GM23248 (cell line): ENCODE measurements around the gene IGF2BP2. TPM values are rescaled to one million over a fixed set of nuclear protein-coding genes. Genes with fewer than 3 reads are reported as not detected.
A peak's percentile ranks its signal among the peaks of the same experiment; 100 is the strongest.

Experiments used
- DNase-seq: peaks from one replicate; pipeline ENCODE4 v3.0.0-alpha.2; 2015
- H2AFZ ChIP-seq: fragments of 200-600 bp; sonication (generic); 2 replicates; pipeline ENCODE4 v1.6.1; 2016; ENCODE audit warnings: antibody characterized with exemption
- H3F3A ChIP-seq: fragments of 200-600 bp; sonication (generic); 2 replicates; pipeline ENCODE4 v1.6.1; 2016; ENCODE audit warnings: mild to moderate bottlenecking, antibody characterized with exemption, mixed run types; ENCODE audit not compliant: insufficient read depth
- H3K27ac ChIP-seq: fragments of 200-600 bp; sonication (generic); 2 replicates; pipeline ENCODE4 v1.5.1; 2016; ENCODE audit warnings: mild to moderate bottlenecking
- H3K27me3 ChIP-seq: fragments of 200-600 bp; sonication (generic); replicated peaks from 2 replicates; pipeline ENCODE4 v1.6.1; 2016; ENCODE audit warnings: mild to moderate bottlenecking; ENCODE audit not compliant: insufficient read depth
- H3K36me3 ChIP-seq: fragments of 200-600 bp; sonication (generic); 2 replicates; pipeline ENCODE4 v1.6.1; 2016; ENCODE audit warnings: low read depth, mild to moderate bottlenecking
- H3K4me1 ChIP-seq: fragments of 200-600 bp; sonication (generic); 2 replicates; pipeline ENCODE4 v1.6.1; 2016; ENCODE audit warnings: mild to moderate bottlenecking; ENCODE audit not compliant: insufficient read depth
- H3K4me2 ChIP-seq: fragments of 200-600 bp; sonication (generic); one replicate; pipeline ENCODE4 v1.6.1; 2016; ENCODE audit warnings: mild to moderate bottlenecking; ENCODE audit not compliant: unreplicated experiment
- H3K4me3 ChIP-seq: fragments of 200-600 bp; sonication (generic); 2 replicates; pipeline ENCODE4 v1.5.1; 2016; ENCODE audit warnings: mild to moderate bottlenecking
- H3K79me2 ChIP-seq: fragments of 200-600 bp; sonication (generic); 2 replicates; pipeline ENCODE4 v1.6.1; 2016; ENCODE audit warnings: mild to moderate bottlenecking; ENCODE audit not compliant: insufficient read depth
- H3K9ac ChIP-seq: fragments of 200-600 bp; sonication (generic); 2 replicates; pipeline ENCODE4 v1.6.1; 2016; ENCODE audit warnings: mild to moderate bottlenecking
- H3K9me2 ChIP-seq: fragments of 200-600 bp; sonication (generic); 2 replicates; pipeline ENCODE4 v1.6.1; 2016; ENCODE audit warnings: mixed run types, mild to moderate bottlenecking, moderate library complexity; ENCODE audit not compliant: insufficient read depth
- H3K9me3 ChIP-seq: fragments of 200-600 bp; sonication (generic); one replicate; pipeline ENCODE4 v1.6.1; 2017; ENCODE audit warnings: low read depth
- H4K20me1 ChIP-seq: fragments of 200-600 bp; sonication (generic); 2 replicates; pipeline ENCODE4 v1.6.0; 2016; ENCODE audit not compliant: insufficient read depth
- EZH2 ChIP-seq: fragments of 200-600 bp; sonication (generic); IDR thresholded peaks from 2 replicates; pipeline ENCODE4 v1.6.1; 2018; ENCODE audit warnings: antibody characterized with exemption, mild to moderate bottlenecking; ENCODE audit not compliant: insufficient read depth, poor library complexity, severe bottlenecking
- EZH2phosphoT487 ChIP-seq: fragments of 200-600 bp; sonication (generic); IDR thresholded peaks from 2 replicates; pipeline ENCODE4 v1.6.1; 2018; ENCODE audit warnings: antibody characterized with exemption, moderate library complexity, mild to moderate bottlenecking, low read depth; ENCODE audit not compliant: insufficient read depth
- WGBS, 2 experiments: methylation state at CpG; one replicate each; pipeline ENCODE4 v1.1.6; 2015 to 2017; ENCODE audit warnings: low lambda C conversion rate in 2 of 2, low coverage in 1 of 2; ENCODE audit errors: missing lambda C conversion rate in 2 of 2; 5-methylcytosine and 5-hydroxymethylcytosine counted together
- in situ Hi-C: fragments of 300-500 bp; cut with MboI; formaldehyde crosslinking; loops from 2 replicates; pipeline ENCODE4 v1.15.0; 2020
- polyA plus RNA-seq: library from polyadenylated mRNA; unstranded; fragments of >200 nt; fragmentation: Nextera tagmentation; extraction: Ambion mirVana; gene quantifications from 2 replicates; pipeline ENCODE4 v1.2.1, GENCODE V29; 2016
- total RNA-seq: library from RNA; depleted of rRNA; stranded (reverse); fragments of >200 nt; shearing (Covaris generic); gene quantifications from 2 replicates; pipeline ENCODE4 v1.2.3, GENCODE V29; 2014

Gene IGF2BP2
- total and polyA plus RNA-seq, 2 experiments from 2014 or later = 60.6 to 62.5 TPM

- H3F3A ChIP-seq = peaks cover 8% of the 10 kb centered on the region; the same call in 1 of the 2 replicates
- peaks cover 100% of the 10 kb centered on the region for H3K79me2 ChIP-seq
- peak; percentile 81 for DNase-seq
- TF ChIP-seq EZH2 (no peak), EZH2phosphoT487 (no peak)
- no peak overlapping the region for H3K4me3 ChIP-seq
- H3K27me3 ChIP-seq = no peaks in the 10 kb centered on the region
- in situ Hi-C loops = no loop called here
- H3K9me3 ChIP-seq = no peaks in the 10 kb centered on the region
- no peak overlapping the region for H2AFZ ChIP-seq
- H3K27ac ChIP-seq = peak overlapping the region; percentile 71
- H3K9me2 ChIP-seq = no peaks in the 10 kb centered on the region
- H3K9ac ChIP-seq = peak overlapping the region; percentile 33
- 59 to 60% methylated on average over 7 of the region's 7 CpGs for whole genome bisulfite sequencing, 2 experiments
- H3K4me1 ChIP-seq = peaks cover 24% of the 10 kb centered on the region
- H3K4me2 ChIP-seq = peak overlapping the region; percentile 44
- peaks cover 55% of the 10 kb centered on the region for H4K20me1 ChIP-seq
- H3K36me3 ChIP-seq = no peaks in the 10 kb centered on the region
Observed at GRCh38 chr3:185796431-185797107, 28.3 kb downstream of the IGF2BP2 start.

GRCh38 chr3:185793381-185793780 is 31.5 kb downstream of the IGF2BP2 start:
- Histone ChIP-seq H3K4me2 (no peak overlapping the region), H3K79me2 (peaks cover 100% of the 10 kb centered on the region), H3K4me1 (peaks cover 37% of the 10 kb centered on the region), H4K20me1 (peaks cover 78% of the 10 kb centered on the region), H3K27ac (no peak overlapping the region), H3K4me3 (no peak overlapping the region), H3K9me2 (no peaks in the 10 kb centered on the region), H3K36me3 (no peaks in the 10 kb centered on the region), H2AFZ (no peak overlapping the region), H3F3A (peaks cover 8% of the 10 kb centered on the region; the same call in 1 of the 2 replicates), H3K27me3 (no peaks in the 10 kb centered on the region), H3K9me3 (no peaks in the 10 kb centered on the region), H3K9ac (no peak overlapping the region)
- WGBS, 2 experiments = 96 to 98% methylated on average over 4 of the region's 4 CpGs
- TF ChIP-seq EZH2 (no peak), EZH2phosphoT487 (no peak)
- in situ Hi-C loops = no loop called here
- DNase-seq = no peak

GRCh38 chr3:185792955-185793354 is 31.9 kb downstream of the IGF2BP2 start:
- H3K27ac ChIP-seq = no peak overlapping the region
- peaks cover 9% of the 10 kb centered on the region; the same call in 1 of the 2 replicates for H3F3A ChIP-seq
- H3K36me3 ChIP-seq = no peaks in the 10 kb centered on the region
- no peaks in the 10 kb centered on the region for H3K27me3 ChIP-seq
- no peak overlapping the region for H3K4me2 ChIP-seq
- in situ Hi-C loops = no loop called here
- H3K4me1 ChIP-seq = peaks cover 37% of the 10 kb centered on the region
- no peaks in the 10 kb centered on the region for H3K9me3 ChIP-seq
- no peak for TF ChIP-seq EZH2phosphoT487
- TF ChIP-seq EZH2 = no peak
- H3K9ac ChIP-seq = no peak overlapping the region
- H3K79me2 ChIP-seq = peaks cover 100% of the 10 kb centered on the region
- peaks cover 82% of the 10 kb centered on the region for H4K20me1 ChIP-seq
- H3K9me2 ChIP-seq = no peaks in the 10 kb centered on the region
- no peak overlapping the region for H2AFZ ChIP-seq
- H3K4me3 ChIP-seq = no peak overlapping the region
- WGBS, 2 experiments = 68 to 70% methylated on average over 3 of the region's 3 CpGs
- no peak for DNase-seq

GRCh38 chr3:185789891-185790830 is 34.7 kb downstream of the IGF2BP2 start:
- in situ Hi-C loops = no loop called here

More at GRCh38 chr3:185789891-185790830, 34.7 kb downstream of the IGF2BP2 start:
- no peaks in the 10 kb centered on the region for H3K9me3 ChIP-seq
- H3K27me3 ChIP-seq = no peaks in the 10 kb centered on the region
- TF ChIP-seq EZH2 (no peak), EZH2phosphoT487 (no peak)
- no peak overlapping the region for H3K4me3 ChIP-seq
- no peaks in the 10 kb centered on the region for H3K36me3 ChIP-seq
- peaks cover 71% of the 10 kb centered on the region for H4K20me1 ChIP-seq
- peaks cover 10% of the 10 kb centered on the region; the same call in 1 of the 2 replicates for H3F3A ChIP-seq
- H3K4me2 ChIP-seq = no peak overlapping the region
- peaks cover 100% of the 10 kb centered on the region for H3K79me2 ChIP-seq
- H3K4me1 ChIP-seq = peaks cover 13% of the 10 kb centered on the region; the same call in 1 of the 2 replicates
- DNase-seq = peak; percentile 23
- no peaks in the 10 kb centered on the region for H3K9me2 ChIP-seq
- 77 to 84% methylated on average over 5 of the region's 5 CpGs for WGBS, 2 experiments
- no peak overlapping the region for H3K27ac ChIP-seq
- H3K9ac ChIP-seq = no peak overlapping the region
- no peak overlapping the region for H2AFZ ChIP-seq
